Neural cell (in vitro differentiated cells): Measurements from ENCODE around the gene LRRC8D.

Experiments
- EP300 ChIP-seq: fragments of 450-650 bp; conservative IDR thresholded peaks from 2 replicates; pipeline ENCODE4 v1.6.1; 2014; ENCODE audit warnings: antibody characterized with exemption, mild to moderate bottlenecking, moderate library complexity; ENCODE audit not compliant: poor library complexity, severe bottlenecking
- EZH2 ChIP-seq: fragments of 200-600, 300-800 bp; shearing (Covaris generic), sonication (generic); IDR thresholded peaks from 2 replicates; pipeline ENCODE4 v1.6.1; 2014; ENCODE audit warnings: antibody characterized with exemption, low read length, borderline replicate concordance, mild to moderate bottlenecking; ENCODE audit not compliant: insufficient read depth, poor library complexity, severe bottlenecking
- TF ChIP-seq, protein P1 (sequence below): fragments of 450-650 bp; IDR thresholded peaks from 2 replicates; pipeline ENCODE4 v1.5.1; 2014; ENCODE audit warnings: antibody characterized with exemption, mild to moderate bottlenecking, moderate library complexity; ENCODE audit not compliant: poor library complexity, severe bottlenecking

- TF ChIP-seq EZH2 (no peak), EP300 (no peak)
- TF ChIP-seq, protein P1, sequence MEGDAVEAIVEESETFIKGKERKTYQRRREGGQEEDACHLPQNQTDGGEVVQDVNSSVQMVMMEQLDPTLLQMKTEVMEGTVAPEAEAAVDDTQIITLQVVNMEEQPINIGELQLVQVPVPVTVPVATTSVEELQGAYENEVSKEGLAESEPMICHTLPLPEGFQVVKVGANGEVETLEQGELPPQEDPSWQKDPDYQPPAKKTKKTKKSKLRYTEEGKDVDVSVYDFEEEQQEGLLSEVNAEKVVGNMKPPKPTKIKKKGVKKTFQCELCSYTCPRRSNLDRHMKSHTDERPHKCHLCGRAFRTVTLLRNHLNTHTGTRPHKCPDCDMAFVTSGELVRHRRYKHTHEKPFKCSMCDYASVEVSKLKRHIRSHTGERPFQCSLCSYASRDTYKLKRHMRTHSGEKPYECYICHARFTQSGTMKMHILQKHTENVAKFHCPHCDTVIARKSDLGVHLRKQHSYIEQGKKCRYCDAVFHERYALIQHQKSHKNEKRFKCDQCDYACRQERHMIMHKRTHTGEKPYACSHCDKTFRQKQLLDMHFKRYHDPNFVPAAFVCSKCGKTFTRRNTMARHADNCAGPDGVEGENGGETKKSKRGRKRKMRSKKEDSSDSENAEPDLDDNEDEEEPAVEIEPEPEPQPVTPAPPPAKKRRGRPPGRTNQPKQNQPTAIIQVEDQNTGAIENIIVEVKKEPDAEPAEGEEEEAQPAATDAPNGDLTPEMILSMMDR, result no peak
Measured at GRCh38 chr1:89930579-89930978, 109.7 kb downstream of the LRRC8D start.
